Stimulated activated naive B cell treated with anti-CD40 and anti-IgM and Interleukin-4, amounts not matched to agents 10 μg/mL and 1 μg/mL and 100 μg/mL, for 72 hours (primary cell): ENCODE results near the gene TRMT61A.

ENCODE experiments used
- ATAC-seq, 2 donors: fragments of 150-1000 bp; cut with Tn5 transposase; replicated peaks; 2 replicates each; pipeline ENCODE4 v1.10.0; 2021; ENCODE audit warnings: moderate library complexity in 1 of 2
- DNase-seq: peaks from one replicate; pipeline ENCODE4 v3.0.0; 2021
- H3K27ac Mint-ChIP-seq: one replicate; pipeline ENCODE4 v1.8.0; 2022; ENCODE audit warnings: mild to moderate bottlenecking, mixed read lengths
- H3K27me3 Mint-ChIP-seq, 2 donors: one replicate each; pipeline ENCODE4 v1.8.0; 2022; ENCODE audit warnings: mixed read lengths in 2 of 2
- H3K36me3 Mint-ChIP-seq, 2 donors: one replicate each; pipeline ENCODE4 v1.8.0; 2022; ENCODE audit warnings: mixed read lengths in 2 of 2, mild to moderate bottlenecking in 1 of 2
- H3K4me1 Mint-ChIP-seq, 2 donors: one replicate each; pipeline ENCODE4 v1.8.0; 2022; ENCODE audit warnings: mixed read lengths in 2 of 2, mild to moderate bottlenecking in 1 of 2
- H3K4me3 Mint-ChIP-seq, 2 donors: one replicate each; pipeline ENCODE4 v1.8.0; 2022; ENCODE audit warnings: mild to moderate bottlenecking in 2 of 2, mixed read lengths in 2 of 2, moderate library complexity in 1 of 2
- H3K9me3 Mint-ChIP-seq, 2 donors: one replicate each; pipeline ENCODE4 v1.8.0; 2022; ENCODE audit warnings: mixed read lengths in 2 of 2, mild to moderate bottlenecking in 1 of 2

The TRMT61A gene

DNA sequence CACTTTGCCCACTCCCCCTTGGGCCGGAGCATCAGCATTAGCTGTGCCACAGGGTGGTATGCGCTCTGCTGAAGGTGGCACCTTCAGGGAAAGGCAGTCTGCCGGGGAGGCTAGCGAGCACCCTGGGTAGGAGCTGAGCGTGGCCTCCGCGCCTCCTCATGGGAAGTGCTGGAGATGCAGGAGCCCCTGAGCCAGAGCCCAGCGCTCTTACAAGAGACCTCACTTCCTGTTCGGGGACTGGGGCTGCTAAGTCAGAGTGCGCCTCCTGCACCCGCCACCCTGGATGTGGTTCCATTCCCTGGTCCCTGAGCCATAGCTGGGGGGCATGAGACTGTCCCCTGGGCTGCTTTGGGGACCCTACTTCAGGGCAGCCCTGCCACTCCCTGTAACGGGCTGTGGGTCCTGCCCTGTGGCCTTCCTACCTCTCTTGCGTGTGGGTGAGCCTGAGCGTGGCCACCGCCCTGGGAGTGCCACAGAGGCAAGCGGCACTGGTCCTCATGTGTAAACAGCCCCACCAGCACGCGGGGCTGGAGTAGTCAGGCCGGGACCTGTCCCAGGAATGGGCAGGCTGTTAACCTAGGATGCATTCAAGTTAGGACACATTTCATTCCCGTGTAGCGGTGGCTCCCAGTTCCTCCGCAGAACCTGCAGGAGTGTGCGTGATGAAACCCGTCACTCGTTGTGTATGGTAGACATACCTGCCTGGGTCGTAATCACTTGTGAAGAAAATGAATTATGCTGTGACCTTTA, 53.1 kb downstream of the TRMT61A start:
- no peaks in the 10 kb centered on the region for H3K9me3 Mint-ChIP-seq
- H3K36me3 Mint-ChIP-seq: peaks cover 29 to 38% of the 10 kb centered on the region in 2 donors
- DNase-seq (no peak), ATAC-seq (no peak)
- no peak overlapping the region for H3K27ac Mint-ChIP-seq
- no peaks in the 10 kb centered on the region for H3K27me3 Mint-ChIP-seq
- H3K4me3 Mint-ChIP-seq: no peak overlapping the region
- no peaks in the 10 kb centered on the region for H3K4me1 Mint-ChIP-seq

GRCh38 chr14:103584326-103584915, 55.4 kb downstream of the TRMT61A start:
- no peak for ATAC-seq
- Mint-ChIP-seq H3K27me3 (no peaks in the 10 kb centered on the region), H3K27ac (no peak overlapping the region), H3K9me3 (no peaks in the 10 kb centered on the region), H3K4me3 (no peak overlapping the region), H3K4me1 (no peaks in the 10 kb centered on the region), H3K36me3 (peaks cover 32 to 34% of the 10 kb centered on the region in 2 donors)
- no peak for DNase-seq
